T follicular helper cell (primary cell): ENCODE measurements around the gene NID1.

Experiments
- DNase-seq: peaks from one replicate; pipeline ENCODE4 v3.0.0-alpha.2; 2020; ENCODE audit warnings: low read depth

The NID1 gene

DNA sequence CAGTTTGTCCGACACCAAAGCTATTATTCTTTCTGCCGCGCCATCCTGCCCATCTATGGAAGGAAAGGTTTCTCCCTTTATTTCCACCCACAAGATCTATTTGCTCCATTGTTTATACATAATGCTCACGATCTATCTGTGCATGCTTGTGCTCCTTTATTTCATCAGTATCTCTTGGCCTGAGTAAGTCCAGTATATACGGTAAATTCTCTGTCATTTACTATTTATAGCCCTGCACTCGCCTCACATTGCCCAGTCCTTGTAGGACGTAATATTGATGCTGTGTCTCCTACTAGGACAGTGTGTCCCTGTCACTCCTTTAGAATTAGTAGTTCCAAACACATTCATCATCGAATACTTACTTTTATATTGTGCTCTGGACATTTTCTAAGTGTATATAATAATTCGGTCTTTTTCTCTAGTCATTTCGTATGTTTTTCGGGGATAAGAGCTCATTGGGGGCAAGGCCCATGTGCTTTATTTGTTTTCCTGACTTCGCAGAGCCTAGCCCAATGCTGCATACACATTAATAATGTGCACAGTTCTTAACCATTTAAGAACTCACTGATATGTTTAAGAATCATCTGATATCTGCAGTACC, 3.1 kb upstream of the NID1 start:
- no peak for DNase-seq

DNA sequence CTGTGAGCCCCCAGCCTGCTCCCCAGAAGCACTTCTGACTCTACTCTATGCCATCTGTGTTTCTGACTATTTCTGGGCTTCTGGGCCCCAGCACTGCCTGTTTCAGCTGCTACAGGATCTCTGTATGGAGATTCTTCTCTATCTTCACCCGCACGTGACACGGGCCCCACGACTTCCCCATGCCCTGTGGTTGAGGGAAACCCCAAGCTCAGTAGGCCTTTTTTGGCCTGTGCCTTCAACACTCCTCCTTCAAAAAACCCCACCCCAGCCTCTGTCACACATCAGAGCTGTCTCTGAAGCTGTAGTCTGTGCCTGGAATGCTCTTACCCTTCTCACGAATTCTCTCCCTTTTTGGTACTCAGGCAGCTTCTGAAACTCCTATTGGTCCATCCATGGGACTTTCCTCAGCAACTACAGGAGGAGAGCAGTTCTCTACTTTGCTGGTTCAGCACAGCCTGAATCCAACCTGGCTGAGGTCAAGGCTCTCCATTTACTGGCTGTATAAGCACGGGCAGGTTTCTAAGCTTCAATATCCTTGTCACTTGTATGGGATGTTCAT, 2.0 kb upstream of the NID1 start:
- peak; percentile 44 for DNase-seq

DNA sequence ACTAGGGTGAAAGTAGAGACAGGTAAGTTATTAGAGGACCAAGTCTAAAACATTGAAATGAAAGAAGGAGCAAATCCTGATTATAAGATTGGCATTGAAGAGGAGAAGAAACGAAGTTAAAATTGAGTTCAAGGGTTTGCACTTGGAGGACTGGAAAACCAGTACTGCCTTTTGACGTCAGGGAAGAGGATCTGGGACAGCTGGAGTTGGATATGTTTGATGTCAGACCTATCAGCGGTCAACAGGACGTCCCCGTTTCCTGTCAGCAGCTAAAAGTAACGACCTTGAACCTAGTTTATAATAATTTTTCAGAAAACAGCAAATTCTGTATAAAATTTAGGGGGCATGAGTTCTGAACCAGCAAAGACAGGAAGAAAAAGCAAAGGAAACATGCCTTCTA, 1.2 kb upstream of the NID1 start:
- DNase-seq = no peak

DNA sequence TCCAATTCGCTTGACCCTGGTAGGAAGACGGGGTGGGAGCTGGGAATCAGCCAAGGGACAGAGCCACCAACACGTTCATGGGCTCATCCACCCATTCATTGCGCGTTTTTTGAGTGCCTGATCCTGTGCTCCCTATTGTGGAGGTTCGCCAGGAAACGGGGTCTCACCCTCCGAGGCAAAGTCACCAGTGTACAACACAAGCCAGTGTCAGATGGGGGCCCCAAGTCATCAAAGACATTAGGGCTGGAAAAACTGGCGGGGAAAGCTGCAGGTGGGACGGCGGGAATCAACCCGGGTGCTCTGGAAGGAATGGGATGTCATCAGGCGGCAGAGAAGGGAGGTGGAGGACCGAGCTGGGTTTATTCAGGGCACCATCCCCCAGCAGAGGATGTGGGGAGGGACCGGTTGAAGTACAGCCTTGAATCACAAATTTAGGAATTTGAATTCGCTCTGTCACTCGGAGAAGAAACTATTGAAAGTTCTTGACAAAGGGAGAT, 667 bp upstream of the NID1 start:
- DNase-seq = no peak

GRCh38 chr1:236063919-236064673, 794 bp downstream of the NID1 start:
- no peak for DNase-seq

GRCh38 chr1:236063551-236063918, 1.4 kb downstream of the NID1 start:
- DNase-seq = no peak

DNA sequence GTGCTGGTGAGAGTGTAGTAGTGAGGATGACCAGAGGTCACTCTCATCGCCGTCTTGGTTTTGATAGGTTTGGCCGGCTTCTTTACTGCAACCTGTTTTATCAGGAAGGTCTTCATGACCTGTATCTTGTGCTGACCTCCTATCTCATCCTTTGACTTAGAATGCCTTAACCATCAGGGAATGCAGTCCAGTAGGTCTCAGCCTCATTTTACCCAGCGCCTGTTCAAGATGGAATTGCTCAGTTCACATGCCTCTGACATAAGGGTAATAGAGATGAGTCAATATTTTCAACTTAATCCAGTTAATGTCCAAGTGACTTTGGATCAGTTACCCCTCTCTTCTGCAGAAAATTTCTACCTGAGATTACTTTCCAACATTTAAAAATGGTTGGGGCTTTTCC, 4.6 kb downstream of the NID1 start:
- no peak for DNase-seq

DNA sequence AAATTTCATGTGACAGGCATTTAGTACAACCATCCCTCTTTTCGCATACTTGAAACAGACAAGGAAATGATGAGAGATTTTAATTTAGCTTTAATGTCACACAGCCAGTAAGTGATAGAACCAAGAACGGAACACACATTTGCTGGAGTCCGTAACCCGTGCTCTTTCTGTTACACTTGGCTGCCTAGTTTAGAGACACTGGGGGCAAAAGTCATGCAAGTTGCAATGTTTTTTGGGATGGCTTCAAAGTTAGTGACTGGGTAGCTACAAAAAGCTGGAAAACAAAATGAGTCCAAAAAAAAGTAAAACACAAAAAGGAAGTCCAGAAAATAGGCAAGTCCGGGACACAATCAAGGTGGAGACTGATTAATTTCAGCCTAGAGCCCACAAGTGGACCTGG, 5.9 kb downstream of the NID1 start:
- DNase-seq = no peak

DNA sequence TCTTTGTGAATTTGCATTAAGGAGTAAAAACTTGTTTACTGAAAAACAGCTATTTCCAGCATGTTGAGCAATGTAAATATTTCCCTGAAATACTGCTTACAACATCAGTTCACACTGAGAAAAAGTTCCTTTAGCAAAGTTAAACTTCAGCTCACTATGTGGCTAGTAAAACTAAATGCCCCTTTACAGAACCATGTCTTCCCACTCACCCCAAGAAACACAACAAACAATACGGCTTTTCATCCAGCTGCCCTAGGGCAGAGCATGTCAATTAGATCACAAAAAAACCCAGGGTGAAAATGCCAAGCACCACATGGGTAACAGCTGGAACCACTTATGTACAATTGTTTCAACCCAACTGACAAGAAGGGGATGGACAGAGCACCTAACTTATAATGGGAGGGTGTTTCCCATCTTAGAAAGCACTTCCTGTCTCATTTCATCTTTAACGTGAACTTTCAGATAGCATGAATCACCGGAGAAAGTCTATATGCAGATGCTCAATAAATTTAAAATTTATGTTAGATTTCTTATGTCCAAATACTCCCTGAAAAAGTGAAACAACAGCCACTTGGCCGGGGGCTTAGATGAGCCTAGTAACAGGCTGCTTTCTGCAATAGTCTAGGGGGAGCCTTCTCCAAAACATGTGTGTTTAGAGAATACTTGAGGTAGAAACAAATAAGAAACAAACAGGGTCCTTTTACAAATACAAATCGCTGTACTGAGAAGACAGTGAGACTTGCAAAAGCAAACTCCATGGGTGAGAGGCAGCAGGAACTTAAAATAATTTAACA, 6.6 kb downstream of the NID1 start:
- no peak for DNase-seq

GRCh38 chr1:236057546-236057945, 7.3 kb downstream of the NID1 start:
- no peak for DNase-seq

DNA sequence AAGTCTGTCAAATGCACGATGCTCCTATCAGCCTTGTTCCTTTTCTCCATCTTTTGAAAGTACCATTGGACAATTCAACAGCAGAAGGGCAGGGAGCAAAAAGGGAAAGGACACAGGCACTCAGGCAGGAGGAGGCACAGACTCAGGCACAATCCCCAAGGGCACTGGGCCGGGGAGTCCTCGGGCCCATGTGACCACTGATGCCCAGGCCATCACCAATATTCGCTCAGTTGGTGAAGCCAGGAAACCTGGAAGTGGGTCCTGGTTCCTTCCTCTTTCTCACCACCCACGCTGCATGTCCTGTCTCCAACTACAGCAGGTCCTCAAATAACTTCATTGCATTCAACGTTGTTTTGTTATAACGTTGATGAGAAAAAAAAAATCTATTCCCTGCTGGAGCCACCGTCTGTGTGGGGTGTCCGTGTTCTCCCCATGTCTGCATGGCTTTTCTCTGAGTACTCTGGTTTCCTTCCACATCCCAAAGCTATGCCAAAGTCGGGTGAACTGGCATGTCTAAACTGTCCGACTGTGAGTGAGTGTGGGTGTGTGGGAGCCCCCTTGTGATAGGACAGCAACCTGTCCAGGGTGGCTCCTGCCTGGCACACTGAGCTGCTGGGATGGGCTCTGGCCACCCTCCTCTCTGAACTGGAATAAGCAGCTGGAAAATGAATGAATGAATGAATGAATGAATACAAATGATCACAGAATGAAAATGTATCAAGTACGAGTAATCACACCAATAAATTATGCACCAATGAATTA, 12.5 kb downstream of the NID1 start:
- DNase-seq = no peak

- no peak for DNase-seq
Observed at GRCh38 chr1:236051242-236051791, 13.6 kb downstream of the NID1 start.

- no peak for DNase-seq
Observed at GRCh38 chr1:236045771-236046170, 19.1 kb downstream of the NID1 start.

GRCh38 chr1:236044341-236044740, 20.5 kb downstream of the NID1 start:
- DNase-seq = no peak

DNA sequence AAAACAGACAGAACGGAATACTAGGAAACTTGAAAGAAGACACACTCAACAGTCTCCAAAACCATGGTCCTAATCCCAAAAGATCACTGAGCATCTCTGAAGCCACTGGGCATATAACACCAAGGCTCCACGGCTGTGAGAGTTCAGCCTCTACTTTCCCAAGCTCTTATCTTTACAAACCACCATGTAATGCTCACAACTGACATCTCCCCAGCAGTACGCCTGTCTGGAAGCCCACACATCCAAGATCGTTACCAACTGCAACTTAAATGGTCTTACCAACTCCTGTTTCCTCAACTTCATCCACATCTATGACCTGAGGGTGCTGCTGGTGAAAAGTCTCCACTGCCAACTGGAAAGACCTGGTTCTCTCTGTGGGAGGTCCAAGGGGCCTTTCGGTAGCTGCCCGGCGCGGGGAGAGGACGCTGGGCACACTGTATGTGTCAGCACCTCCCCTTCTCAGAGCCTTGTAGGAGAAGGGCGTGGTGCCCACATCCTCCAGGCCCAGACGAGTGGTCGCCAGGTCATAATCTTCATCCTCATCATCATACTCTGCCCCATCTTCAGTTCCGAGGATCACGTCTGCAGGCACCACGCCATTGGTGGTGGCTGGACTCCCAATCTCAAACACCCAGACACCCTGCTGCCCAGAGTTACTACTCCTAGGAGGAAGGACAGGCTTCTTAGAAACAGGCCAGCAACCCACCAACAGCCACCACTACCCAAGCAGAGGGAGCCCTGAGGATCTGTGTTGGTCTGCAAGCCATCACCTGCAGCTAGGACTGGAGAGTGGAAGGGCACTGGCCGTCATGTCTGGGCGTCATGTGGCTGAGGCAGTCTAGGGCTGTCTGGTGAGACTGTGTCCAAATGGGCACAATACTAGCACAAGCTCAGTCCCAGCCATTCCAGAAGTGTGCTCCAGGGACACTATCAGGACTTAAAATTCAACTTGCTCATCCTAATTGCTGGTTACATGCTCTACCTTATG, 23.0 kb downstream of the NID1 start:
- DNase-seq = no peak

GRCh38 chr1:236039740-236040685, 24.9 kb downstream of the NID1 start:
- DNase-seq = no peak

DNA sequence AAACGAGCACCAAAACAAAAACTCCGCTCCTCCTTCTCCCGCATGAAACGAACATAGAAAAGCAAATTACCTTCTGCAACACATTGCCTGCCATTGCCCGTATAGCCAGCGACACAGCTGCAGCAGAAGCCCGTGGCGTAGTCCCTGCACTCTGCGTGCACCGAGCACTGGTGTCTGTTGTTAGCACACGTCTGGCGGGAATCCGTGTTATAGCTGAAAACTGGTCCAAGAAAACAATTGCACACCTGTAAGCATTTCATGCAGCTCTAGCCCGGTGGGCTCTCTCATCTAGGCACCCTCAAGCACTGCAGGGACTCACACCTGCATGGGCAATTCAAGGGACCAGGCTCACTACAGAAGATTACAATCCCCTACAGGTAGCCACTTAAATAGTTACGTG, 26.9 kb downstream of the NID1 start:
- DNase-seq = no peak

GRCh38 chr1:236035681-236036101, 29.2 kb downstream of the NID1 start:
- no peak for DNase-seq

GRCh38 chr1:236033336-236033735, 31.6 kb downstream of the NID1 start:
- no peak for DNase-seq
